ENCODE measurements around the gene ITSN2.
"Not testable (repeated sequence)": the region's sequence is repeated elsewhere in the genome, so short reads cannot be mapped to it uniquely, and the experiment has no call there.

ITSN2 gene

DNA sequence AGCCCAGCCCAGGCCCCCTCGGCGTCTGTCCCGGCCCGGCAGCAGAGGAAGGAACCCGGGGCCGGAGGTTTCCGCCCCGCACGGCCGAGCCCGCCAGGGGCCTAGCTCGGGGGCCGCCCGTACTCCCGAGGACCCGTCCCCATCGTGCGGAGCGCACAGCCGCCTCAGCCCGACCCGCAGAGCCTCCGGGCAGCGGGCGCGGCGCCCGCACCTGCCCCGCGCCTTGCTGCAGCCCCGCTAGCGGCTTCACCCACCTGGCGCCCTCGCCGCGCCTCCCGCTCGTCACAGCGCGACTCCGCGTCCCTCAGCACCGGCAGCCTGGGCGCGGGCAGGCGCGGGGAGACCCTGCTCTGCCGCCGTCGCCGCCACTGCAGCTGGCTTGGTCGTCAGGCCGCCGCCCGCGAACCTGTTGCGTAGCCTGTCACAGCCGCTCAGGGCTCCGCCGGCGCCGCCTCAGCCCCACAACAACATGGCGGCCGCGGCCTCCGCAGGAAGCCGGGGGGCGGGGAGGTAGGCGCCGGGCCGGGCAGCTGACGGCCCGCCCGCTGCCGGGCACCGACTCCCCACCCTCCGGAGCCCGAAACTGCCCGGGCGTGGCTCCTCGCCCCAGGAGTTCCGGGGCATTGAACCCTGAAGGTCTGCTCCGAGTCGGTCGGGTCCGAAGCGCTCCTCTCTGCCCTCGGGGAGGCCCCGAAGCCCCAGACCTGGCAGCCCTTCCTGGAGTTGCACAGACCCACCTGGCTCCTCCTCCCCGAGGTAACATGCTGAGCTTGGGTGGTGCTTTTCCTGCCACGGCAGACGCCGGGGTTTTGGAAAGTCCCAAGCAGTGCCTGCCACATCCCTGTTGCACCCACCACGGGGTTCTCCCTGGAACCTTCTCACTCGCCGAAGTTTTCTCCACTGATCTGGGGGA is at the start of gene ITSN2:
ITSN2 (minus strand) TSS at position 487 of the 913 bp plus-strand sequence. CDS start 32,454 bp downstream, outside the sequence.
- peak; percentile 64 for DNase-seq (ENCODE audit: low read depth)

DNA sequence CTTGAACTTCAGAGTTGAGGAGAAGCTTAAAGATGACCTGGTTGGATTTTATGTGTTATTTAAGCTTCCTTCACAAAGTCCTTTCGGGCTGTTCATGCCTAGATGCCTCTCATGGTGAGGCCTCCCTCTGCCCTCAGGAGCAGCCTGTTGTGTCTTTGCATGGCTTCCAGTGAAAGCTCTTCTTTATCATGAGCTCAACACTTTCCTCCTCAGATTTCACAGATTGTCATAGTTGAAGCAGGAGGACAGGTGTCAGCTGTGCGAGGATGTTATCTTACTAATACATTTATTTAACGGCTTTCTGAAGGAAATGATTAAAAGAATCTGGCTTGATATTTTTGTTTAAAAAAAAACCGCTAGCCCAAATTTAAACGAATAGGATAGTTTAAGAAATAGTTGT is 48.8 kb upstream of the ITSN2 start:
- no peak for DNase-seq (ENCODE audit: low read depth)

DNA sequence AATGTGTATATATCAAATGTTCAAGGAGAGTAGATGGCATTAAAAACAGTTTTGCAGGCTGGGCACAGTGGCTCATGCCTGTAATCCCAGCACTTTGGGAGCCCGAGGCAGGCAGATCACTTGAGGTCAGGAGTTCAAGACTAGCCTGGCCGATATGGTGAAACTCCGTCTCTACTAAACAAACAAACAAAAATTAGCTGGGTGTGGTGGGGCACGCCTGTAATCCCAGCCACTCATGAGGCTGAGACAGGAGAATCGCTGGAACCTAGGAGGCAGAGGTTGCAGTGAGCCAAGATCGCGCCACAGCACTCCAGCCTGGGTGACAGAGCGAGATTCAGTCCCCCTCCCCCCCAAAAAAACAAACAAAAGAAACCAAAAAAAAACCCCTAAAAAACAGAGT is 48.4 kb upstream of the ITSN2 start:
- DNase-seq (ENCODE audit: low read depth): not testable (repeated sequence)

DNA sequence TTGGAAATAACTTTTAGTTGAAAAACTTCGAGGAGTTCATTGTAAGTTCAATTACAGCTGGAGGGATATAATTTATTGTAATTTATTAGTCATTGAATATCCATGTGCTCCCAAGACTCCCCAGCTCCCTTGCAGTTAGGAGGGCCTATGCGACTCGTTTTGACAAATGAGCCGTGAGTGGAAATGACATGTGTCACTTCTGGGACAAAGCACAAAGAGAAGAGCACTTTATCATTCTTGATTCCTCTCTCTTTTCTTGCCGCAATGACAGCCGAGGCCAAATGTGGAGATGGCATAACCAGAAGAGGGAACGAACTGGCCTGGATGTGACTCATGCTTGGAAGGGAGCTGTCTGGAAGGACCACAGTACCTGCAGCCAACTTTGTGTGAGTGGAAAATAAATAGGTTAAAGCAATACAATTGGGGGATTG is 44.2 kb upstream of the ITSN2 start:
- DNase-seq (ENCODE audit: low read depth): peak; percentile 29

DNA sequence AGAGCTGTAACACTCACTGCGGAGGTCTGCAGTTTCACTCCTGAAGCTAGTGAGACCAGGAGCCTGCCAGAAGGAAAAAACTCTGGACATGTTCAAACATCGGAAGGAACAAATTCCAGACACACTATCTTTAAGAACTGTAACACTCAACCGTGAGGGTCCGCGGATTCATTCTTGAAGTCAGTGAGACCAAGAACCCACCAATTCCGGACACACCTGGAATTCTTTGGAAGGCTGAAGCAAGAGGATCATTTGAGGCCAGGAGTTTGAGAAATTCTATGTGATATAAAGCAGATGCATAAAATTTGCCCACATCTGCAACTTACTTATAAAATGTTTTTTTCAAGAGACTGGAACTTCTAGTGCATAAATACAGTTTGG is 43.5 kb upstream of the ITSN2 start:
- DNase-seq (ENCODE audit: low read depth): no peak

DNA sequence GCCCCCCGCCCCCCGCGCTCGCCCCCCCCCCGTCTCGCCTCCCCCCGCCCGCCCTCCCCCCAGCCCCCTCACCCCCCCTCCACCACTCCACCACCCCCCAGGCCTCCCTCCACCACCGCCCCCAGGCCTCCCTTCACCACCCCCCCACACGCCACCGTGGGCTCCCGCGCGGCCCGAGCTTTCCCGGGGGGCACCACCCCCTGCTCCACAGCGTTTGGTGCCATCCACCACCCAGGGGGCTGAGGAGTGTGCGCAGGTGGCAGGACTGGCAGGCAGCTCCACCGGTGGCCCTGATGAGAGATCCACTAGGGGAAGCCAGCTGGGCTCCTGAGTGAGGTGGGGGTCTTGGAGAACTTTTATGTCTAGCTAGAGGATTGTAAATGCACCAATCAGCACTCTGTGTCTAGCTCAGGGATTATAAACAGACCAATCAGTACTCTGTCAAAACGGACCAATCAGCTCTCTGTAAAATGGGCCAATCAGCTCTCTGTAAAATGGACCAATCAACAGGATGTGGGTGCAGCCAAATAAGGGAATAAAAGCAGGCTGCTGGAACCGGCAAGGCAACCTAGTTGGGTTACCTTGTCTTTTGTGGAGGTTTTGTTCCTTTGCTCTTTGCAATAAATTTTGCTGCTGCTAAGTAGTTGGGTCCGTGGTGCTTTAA is 43.0 kb upstream of the ITSN2 start:
- DNase-seq (ENCODE audit: low read depth): no peak

DNA sequence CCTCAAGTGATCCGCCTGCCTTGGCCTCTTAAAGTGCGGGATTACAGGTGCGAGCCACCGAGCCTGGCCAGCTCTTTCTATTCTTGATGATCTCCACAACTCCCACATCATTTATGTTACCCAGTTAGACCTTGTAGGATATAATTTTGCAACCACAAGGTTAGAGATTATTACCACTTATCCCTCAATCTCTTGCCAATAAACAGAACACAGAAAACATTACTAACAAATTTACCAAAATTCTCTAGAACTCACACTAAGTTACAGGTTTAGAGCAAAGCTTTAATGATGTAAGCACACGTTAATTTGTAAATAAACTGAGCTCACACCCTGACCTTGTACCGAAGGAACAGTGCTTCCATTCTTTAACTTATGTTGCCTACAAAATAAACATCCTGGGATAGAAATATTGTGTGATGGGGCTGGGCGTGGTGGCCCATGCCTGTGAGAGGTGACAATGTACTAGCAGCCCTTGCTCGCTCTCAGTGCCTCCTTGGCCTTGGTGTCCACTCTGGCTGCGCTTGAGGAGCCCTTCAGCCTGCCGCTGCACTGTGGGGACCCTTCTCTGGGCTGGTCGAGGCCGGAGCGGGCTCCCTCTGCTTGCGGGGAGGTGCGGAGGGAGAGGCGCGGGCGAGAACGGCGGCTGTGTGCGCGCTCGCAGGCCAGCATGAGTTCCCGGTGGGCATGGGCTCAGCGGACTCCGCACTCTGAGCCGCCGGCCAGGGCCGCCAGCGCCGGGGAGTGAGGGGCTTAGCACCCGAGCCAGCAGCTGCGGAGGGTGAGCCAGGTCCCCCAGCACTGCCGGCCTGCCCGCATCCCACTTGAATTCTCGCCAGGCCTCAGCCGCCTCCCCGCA is 42.1 kb upstream of the ITSN2 start:
- DNase-seq (ENCODE audit: low read depth): no peak

DNA sequence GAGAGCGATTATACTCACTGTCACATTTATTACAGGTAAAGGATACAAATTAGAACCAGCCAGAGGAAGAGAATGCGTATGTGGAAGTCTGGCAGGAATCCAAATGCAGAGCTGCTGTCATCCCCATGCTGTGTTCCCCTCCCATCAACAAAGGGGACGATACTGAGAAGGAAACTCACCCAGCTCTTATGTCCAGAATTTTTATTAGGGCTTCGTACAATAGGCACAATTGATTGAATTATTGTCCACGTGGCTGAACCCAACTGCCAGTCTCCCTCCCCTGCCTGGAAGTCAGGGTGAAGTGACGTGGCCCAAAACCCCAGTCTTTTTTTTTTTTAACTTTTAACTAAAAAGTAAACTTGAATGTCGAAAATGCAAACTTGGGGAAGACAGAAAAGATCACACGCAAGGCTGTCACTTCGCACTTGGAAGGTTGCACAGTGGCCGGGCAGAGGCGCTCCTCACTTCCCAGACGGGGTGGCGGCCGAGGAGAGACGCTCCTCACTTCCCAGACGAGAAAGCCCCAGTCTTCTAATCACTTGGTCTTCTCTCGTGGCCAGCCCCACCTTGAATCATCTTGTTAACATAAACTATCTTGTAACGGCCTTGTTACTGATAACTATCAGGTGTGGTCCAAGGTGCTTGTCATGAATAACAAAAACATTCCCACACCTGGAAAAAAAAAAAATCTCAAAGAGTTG is 40.0 kb upstream of the ITSN2 start:
- DNase-seq (ENCODE audit: low read depth): no peak

DNA sequence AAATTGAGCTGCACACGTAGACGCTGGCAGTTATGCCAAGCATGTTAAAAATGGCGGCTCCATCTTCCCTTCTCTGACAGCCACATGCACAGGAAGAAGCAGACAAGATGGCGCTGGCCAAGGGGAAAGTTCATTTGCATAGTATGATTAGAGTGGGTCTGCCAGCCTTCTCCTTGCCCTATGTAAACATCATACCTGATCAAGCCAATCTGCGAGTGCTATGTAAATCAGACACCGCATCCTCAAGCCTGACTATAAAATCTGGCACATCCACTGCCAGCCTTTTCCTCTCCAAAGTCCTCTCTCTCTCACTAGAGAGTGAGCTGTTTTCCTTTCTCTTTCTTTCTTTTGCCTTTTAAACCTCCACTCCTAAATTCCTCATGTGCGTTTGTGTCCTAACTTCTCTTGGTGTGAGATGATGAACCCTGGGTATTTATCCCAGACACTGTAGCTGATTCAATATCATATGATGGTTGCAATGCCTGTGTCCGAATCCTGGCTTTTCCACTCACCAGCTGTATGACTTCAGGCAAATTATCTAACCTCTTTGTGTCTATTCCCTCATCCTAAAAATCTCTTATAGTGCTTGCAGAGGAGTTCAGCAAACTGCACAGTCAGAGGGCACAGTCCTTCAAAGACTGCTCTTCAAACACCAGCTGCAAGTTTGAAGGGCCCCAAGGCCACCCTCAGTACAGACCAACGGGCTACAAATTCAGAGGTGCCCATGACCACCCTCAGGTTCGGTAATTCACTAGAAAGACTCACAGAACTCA is 39.3 kb upstream of the ITSN2 start:
- no peak for DNase-seq (ENCODE audit: low read depth)

DNA sequence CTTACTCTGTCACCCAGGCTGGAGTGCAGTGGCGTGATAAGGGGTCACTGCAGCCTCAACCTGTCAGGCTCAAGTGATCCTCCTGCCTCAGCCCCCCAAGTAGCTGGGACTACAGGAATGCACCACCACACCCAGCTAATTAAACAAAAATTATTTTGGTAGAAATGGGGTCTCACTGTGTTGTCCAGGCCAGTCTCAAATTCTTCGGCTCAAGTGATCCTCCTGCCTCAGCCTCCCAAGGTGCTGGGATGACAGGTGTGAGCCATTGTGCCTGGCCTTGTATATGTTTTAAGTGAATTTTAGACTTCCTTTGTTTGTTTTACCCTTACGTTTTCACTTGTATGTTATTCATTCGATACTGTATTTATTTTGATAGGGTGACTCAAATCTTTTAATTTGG is 34.7 kb upstream of the ITSN2 start:
- no peak for DNase-seq (ENCODE audit: low read depth)

DNA sequence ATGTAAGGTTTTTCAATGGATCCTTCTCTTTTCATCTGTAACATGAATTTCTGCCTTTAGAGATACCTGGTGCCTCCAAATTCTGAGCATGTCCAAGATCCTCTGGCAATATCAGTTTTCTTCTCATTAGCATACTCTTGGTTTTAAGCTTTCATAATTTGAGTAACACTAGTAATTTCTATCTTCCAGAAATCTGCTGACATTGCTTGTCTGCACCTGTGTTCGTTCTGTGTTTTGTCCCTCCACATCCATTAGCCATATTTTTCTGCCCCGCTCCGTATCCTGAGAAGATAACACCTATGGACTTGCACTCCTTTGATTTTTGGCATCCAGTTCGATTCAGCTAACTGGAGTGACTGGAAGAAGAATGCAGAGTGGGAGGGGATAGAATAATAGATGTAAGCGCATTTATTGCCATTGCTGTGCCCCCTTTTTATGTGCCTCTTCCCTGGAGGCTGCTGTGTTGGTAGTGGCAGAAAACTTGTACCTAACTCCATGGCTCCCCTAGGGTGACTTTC is 32.3 kb upstream of the ITSN2 start:
- DNase-seq (ENCODE audit: low read depth): no peak

DNA sequence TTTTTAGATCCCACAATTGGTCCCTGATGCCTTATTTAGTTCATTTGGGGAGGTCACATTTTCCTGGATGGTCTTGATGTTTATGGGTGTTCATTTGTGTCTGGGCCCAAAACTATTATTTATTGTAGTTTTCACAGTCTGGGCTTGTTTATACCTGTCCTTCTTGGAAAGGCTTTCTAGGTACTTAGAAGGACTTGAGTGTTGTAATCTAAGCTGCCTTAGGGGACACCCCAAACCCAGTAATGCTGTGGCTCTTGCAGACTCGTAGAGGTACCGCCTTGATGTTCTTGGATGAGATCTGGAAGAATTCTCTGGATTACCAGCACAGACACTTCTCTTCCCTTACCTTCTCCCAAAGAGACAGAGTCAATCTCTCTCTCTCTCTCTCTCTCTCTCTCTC is 25.0 kb upstream of the ITSN2 start:
- no peak for DNase-seq (ENCODE audit: low read depth)

DNA sequence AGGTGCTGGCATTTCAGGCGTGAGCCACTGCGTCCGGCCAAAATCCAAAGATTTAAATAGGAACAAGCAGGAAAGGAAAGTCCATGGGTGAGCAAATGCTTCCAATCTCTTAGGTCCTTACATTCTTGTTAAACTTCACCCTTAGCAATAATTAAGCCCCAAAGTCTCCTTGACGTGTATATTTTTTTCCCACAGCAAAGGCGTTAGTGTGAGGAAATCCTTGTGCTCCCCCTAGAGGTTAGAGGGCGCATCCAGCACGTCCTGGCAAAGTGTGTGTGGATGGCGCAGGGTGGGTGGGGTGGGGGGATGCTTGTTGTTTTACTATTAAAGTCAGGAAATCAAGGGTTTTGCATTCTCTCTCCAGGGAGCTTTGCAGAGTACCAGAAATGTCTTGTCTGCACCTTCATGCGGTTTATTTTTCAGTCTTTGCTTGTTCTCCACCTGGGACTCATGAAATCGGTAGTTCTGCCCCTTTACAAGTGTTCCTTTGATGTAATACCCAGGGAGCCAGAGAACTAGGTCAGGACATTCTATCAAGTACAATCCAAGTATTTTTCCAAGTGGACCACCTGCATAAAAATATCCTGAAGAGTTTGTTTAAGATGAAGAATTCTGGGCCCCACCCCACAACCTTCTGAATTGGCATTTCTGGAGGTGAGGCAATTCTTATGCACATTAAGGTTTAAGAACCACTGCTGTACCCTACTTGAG is 22.2 kb upstream of the ITSN2 start:
- peak; percentile 65 for DNase-seq (ENCODE audit: low read depth)

DNA sequence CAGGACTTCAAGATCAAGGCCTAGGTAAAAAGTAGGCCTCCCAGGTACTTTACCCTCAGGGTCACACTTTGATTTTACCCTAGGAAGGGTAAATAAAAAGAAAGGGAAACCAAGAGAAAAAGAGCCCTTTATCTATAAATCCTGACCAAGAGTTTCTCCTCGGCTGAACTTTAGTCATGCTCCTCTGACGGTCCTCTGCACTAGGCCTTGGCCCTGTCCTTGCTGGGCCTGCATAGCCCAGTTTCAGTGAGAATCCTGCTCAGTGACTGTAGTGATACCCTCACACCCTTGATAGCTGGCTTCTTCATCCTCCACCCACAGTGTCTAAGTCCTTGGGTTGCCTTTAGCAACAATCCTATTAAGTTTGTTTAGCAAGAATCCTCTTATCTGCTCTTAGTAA is 20.5 kb upstream of the ITSN2 start:
- no peak for DNase-seq (ENCODE audit: low read depth)

DNA sequence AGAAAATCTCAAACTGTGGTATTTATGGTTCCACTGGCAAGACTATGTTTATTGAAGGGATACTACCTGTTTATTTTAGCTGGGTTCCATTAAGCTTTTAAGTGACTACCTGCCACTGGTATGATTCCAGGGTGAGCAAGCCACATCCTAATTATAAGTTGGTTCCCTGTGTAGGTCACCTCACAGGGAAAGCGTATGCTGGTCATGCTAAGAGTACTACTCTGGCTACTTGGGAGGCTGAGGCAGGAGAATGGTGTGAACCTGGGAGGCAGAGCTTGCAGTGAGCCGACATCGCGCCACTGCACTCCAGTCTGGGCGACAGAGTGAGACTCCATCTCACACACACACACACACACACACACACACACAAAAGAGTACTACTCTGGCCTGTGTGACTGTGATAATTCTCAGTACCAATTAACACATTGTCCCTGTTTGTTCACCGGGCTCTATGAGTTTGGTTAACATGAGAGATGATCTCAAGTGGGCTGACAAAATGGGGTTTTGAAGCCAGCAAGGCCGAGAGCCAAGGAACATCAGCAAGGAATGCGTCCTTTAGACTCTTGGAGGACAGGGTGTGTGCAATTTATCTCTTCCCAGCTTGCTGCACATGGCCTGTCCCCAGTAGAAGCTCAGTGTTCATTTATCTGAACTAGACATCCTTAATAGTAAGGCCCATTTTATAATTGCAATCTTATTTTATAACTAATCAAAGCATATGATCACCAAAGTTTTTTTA is 15.2 kb upstream of the ITSN2 start:
- no peak for DNase-seq (ENCODE audit: low read depth)

DNA sequence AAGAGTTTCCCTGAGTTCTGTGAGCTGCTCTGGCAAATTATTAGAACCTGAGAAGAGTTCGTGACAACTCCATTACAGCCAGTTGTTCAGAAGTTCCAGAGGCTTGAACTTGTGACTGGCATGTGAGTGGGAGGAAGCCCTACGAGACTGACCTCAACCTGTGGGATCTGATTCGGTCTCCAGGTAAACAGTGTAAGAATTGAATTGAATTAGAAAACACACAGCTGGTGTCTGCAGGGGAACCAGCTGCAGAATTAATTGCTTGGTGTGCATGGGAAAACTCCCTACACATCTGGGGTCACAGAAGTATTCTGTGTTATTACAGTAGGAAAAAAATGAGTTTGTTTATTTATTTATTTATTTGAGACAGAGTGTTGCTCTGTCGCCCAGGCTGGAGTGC is 14.0 kb upstream of the ITSN2 start:
- no peak for DNase-seq (ENCODE audit: low read depth)

DNA sequence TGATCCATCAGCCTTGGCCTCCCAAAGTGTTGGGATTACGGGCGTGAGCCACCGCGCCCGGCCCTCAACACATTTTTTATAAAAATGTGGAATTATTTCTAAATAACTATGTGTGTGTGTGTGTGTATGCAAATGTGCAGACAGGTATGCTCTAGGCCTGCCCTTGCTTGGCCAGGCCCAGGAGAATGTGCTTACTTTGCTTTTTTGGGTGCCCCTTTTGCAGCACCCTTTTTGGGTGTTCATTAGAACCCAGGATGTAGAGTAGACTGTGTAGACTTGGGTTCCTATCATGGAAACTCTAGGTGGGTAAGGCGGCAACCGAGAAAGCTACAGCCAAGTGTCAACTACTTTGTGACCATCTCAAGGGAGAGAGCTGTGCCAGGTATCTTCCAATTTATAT is 11.7 kb upstream of the ITSN2 start:
- DNase-seq (ENCODE audit: low read depth): no peak

DNA sequence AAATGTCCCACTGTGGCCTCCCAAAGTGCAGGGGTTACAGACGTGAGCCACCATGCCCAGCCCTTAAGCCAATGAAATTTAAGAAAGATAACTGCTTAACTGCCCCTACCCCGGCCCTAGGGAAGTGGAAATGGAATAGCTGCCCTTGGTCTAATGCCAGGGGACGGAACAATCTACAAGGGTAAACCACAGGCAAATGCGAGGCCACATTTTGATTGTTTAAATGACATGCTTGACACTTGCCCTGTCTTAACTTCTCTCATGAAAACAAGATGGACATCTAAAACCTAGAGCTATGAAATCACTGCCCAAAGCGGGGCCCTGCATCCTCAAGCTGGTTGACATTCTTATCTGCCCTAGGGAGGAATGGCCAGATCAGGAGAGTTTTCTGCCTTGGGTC is 5.5 kb upstream of the ITSN2 start:
- DNase-seq (ENCODE audit: low read depth): no peak

DNA sequence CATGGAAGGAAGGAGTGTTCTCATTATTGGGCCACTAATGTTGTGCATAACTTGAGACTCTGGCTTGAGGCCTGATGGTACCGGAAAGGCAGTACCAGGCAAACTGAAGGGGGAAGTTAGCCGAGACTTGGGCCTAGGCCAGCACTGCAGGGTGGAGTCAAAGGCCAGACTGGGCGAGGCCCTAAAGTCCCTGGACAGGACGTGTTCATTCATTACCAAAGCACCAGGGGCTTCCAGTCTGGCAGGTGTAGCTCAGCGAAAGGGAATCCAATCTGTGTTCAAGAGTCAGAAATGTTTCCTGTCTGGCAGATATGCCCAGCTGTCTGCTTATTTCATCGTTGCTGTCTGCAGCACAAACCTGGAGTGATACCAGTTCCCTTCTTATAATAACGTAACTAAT is 4.7 kb upstream of the ITSN2 start:
- DNase-seq (ENCODE audit: low read depth): peak; percentile 11

DNA sequence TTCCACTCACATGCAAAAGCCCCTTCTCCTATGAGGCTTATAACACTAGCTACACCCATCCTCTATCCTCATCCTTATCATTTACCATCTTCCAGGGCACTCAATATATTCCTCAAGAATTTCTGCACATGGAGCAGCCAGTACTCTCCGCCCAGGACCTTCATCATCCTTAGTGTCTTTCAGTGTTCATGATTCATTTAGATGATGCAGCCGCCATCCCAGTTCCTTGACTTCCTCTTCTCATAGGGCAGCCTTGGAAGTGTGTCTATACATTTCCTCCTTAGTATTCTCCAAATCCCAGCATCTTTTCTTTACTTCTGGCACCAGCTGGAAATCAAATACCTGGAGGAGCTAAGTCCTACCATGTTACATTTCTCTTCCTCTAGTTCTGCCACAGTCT is 3.0 kb upstream of the ITSN2 start:
- DNase-seq (ENCODE audit: low read depth): no peak

All from iris pigment epithelial cell (primary cell).